IMR-90 (cell line): ENCODE measurements around the gene POFUT2. TPM values are rescaled to one million over a fixed set of nuclear protein-coding genes. Genes with fewer than 3 reads are reported as not detected.

ENCODE experiments used
- ATAC-seq: fragments of 200-7000 bp; cut with Tn5 transposase; 2 replicates; pipeline ENCODE4 v1.9.1; 2020; ENCODE audit warnings: low read depth, mild to moderate bottlenecking, moderate library complexity
- BruUV-seq: library from RNA; stranded (reverse); fragments of 400-500 nt; replicated peaks from 2 replicates; lab custom pipeline; 2021; lab: Mats Ljungman, UMichigan
- CTCF ChIA-PET: fragments of 300-600 bp; formaldehyde crosslinking; extraction: SDS; loops from one replicate; lab custom pipeline; 2021; ENCODE audit warnings: antibody characterized with exemption; lab: Yijun Ruan, JAX
- POLR2A ChIA-PET: fragments of 300-600 bp; sonication (Branson Sonifier 250); formaldehyde crosslinking; loops from one replicate; lab custom pipeline; 2022; ENCODE audit warnings: antibody characterized with exemption; ENCODE audit not compliant: unreplicated experiment; lab: Charles Lee
- DNase-seq: peaks from one replicate; pipeline ENCODE4 v3.0.0; 2013
- H2AFZ ChIP-seq: replicated peaks from 2 replicates; pipeline ENCODE3; 2013; ENCODE audit warnings: low read length, mild to moderate bottlenecking; ENCODE audit not compliant: poor library complexity
- H2AK5ac ChIP-seq: 2 replicates; pipeline ENCODE4 v1.6.1; 2013; ENCODE audit warnings: low read depth, low read length, inconsistent platforms
- H2AK9ac ChIP-seq: replicated peaks from 2 replicates; pipeline ENCODE3; 2013; ENCODE audit warnings: mild to moderate bottlenecking, low read depth, low read length, moderate library complexity; ENCODE audit not compliant: poor library complexity
- H2BK120ac ChIP-seq: 2 replicates; pipeline ENCODE4 v1.6.1; 2013; ENCODE audit warnings: low read depth, low read length, inconsistent platforms
- H2BK15ac ChIP-seq: 3 replicates; pipeline ENCODE4 v1.6.1; 2013; ENCODE audit warnings: low read depth, low read length, inconsistent platforms
- H2BK20ac ChIP-seq: 2 replicates; pipeline ENCODE4 v1.6.1; 2013; ENCODE audit warnings: low read depth, mild to moderate bottlenecking, inconsistent platforms, low read length, moderate library complexity
- H2BK5ac ChIP-seq: 2 replicates; pipeline ENCODE4 v1.6.1; 2013; ENCODE audit warnings: mild to moderate bottlenecking, low read depth, low read length, inconsistent platforms; ENCODE audit not compliant: poor library complexity, severe bottlenecking
- H3K14ac ChIP-seq: replicated peaks from 2 replicates; pipeline ENCODE4 v1.6.1; 2013; ENCODE audit warnings: low read depth, low read length, inconsistent platforms
- H3K18ac ChIP-seq: 2 replicates; pipeline ENCODE4 v1.6.1; 2013; ENCODE audit warnings: low read depth, low read length, control low read depth
- H3K23ac ChIP-seq: 2 replicates; pipeline ENCODE4 v1.6.1; 2013; ENCODE audit warnings: low read depth, low read length, inconsistent platforms
- H3K27ac ChIP-seq: 2 replicates; pipeline ENCODE4 v1.5.1; 2013; ENCODE audit warnings: mild to moderate bottlenecking, control low read depth, low read length; ENCODE audit not compliant: insufficient read depth
- H3K27me3 ChIP-seq: 2 replicates; pipeline ENCODE4 v1.6.1; 2013; ENCODE audit warnings: low read length; ENCODE audit not compliant: control insufficient read depth, insufficient read depth
- H3K36me3 ChIP-seq: 2 replicates; pipeline ENCODE4 v1.6.1; 2013; ENCODE audit warnings: low read length, mixed read lengths; ENCODE audit not compliant: control insufficient read depth, insufficient read depth
- H3K4ac ChIP-seq: 2 replicates; pipeline ENCODE4 v1.6.1; 2013; ENCODE audit warnings: low read depth, low read length, inconsistent platforms
- H3K4me1 ChIP-seq: 2 replicates; pipeline ENCODE4 v1.6.1; 2013; ENCODE audit warnings: low read length, mixed read lengths; ENCODE audit not compliant: control insufficient read depth, insufficient read depth
- H3K4me2 ChIP-seq: 2 replicates; pipeline ENCODE4 v1.6.1; 2013; ENCODE audit warnings: low read depth, mild to moderate bottlenecking, control low read depth, low read length, moderate library complexity
- H3K4me3 ChIP-seq: 2 replicates; pipeline ENCODE4 v1.5.1; 2013; ENCODE audit warnings: low read depth, mild to moderate bottlenecking, control low read depth, low read length, moderate library complexity; ENCODE audit not compliant: insufficient read depth
- H3K56ac ChIP-seq: 2 replicates; pipeline ENCODE4 v1.6.1; 2013; ENCODE audit warnings: low read length, inconsistent platforms; ENCODE audit not compliant: insufficient read depth; ENCODE audit errors: extremely low read depth
- H3K79me1 ChIP-seq, 2 experiments: 2 replicates each; pipeline ENCODE4 v1.6.1; 2013; ENCODE audit warnings: low read length in 2 of 2, inconsistent platforms in 1 of 2, low read depth in 1 of 2
- H3K9ac ChIP-seq: 2 replicates; pipeline ENCODE4 v1.6.1; 2013; ENCODE audit warnings: low read depth, low read length, control low read depth
- H3K9me1 ChIP-seq: 2 replicates; pipeline ENCODE4 v1.6.1; 2013; ENCODE audit warnings: low read length, inconsistent platforms; ENCODE audit not compliant: insufficient read depth
- H3K9me3 ChIP-seq: 2 replicates; pipeline ENCODE4 v1.6.1; 2013; ENCODE audit warnings: low read length; ENCODE audit not compliant: control insufficient read depth, insufficient read depth
- H4K20me1 ChIP-seq: 2 replicates; pipeline ENCODE4 v1.6.1; 2013; ENCODE audit warnings: low read length, inconsistent platforms; ENCODE audit not compliant: insufficient read depth
- H4K5ac ChIP-seq: 2 replicates; pipeline ENCODE4 v1.6.1; 2013; ENCODE audit warnings: mild to moderate bottlenecking, low read depth, low read length, control low read depth
- H4K8ac ChIP-seq, 2 experiments: 2 replicates each; pipeline ENCODE4 v1.6.1; 2013; ENCODE audit warnings: low read depth in 2 of 2, low read length in 2 of 2, control low read depth in 1 of 2, inconsistent platforms in 1 of 2
- H4K91ac ChIP-seq: 2 replicates; pipeline ENCODE4 v1.6.1; 2013; ENCODE audit warnings: low read depth, low read length, inconsistent platforms; ENCODE audit not compliant: insufficient read depth
- FOS ChIP-seq: fragments of 150-350 bp; IDR thresholded peaks from 2 replicates; pipeline ENCODE4 v1.6.1; 2016; ENCODE audit warnings: low read depth, low read length
- MAZ ChIP-seq: IDR thresholded peaks from 2 replicates; pipeline ENCODE4 v1.6.1; 2012; ENCODE audit warnings: low read depth, mild to moderate bottlenecking, low read length, improper control_type of control experiment, moderate library complexity, borderline replicate concordance
- SMC3 ChIP-seq: fragments of 150-350 bp; IDR thresholded peaks from 2 replicates; pipeline ENCODE4 v1.6.1; 2016; ENCODE audit warnings: low read depth, mild to moderate bottlenecking, antibody characterized with exemption, low read length, moderate library complexity
- WGBS, 2 experiments: methylation state at CpG; one replicate each; pipeline versions ENCODE4 v1.1.5 to v1.1.7; 2013; ENCODE audit warnings: missing lambda C conversion rate in 2 of 2; ENCODE audit not compliant: insufficient read length in 1 of 2; ENCODE audit errors: extremely low coverage in 2 of 2; 5-methylcytosine and 5-hydroxymethylcytosine counted together
- dilution Hi-C: fragments of 300-500 bp; cut with HindIII; formaldehyde crosslinking; loops from one replicate; pipeline ENCODE4 v1.14.3; 2018; ENCODE audit warnings: low sequenced_read_pairs; ENCODE audit not compliant: unreplicated experiment
- in situ Hi-C: fragments of 300-500 bp; cut with MboI; formaldehyde crosslinking; loops from 3 replicates; pipeline ENCODE4 v1.14.3; 2019; ENCODE audit warnings: low sequenced_read_pairs, inconsistent platforms, mixed read lengths
- intact Hi-C: fragments of 100-400 bp; cut with micrococcal nuclease; formaldehyde crosslinking; loops from 2 replicates; pipeline ENCODE4 v1.10.0; 2022
- polyA plus RNA-seq, 3 experiments: library from polyadenylated mRNA; depleted of rRNA; stranded (reverse); fragments of >200 nt; gene quantifications; 2 replicates each; pipeline ENCODE4 v1.2.3, GENCODE V29; 2012; ENCODE audit warnings: low replicate concordance in 1 of 3
- total RNA-seq: library from RNA; depleted of rRNA; stranded (reverse); fragments of >200 nt; gene quantifications from 2 replicates; pipeline ENCODE4 v1.2.3, GENCODE V29; 2012
- TF ChIP-seq, protein P1 (sequence below): conservative IDR thresholded peaks from 2 replicates; pipeline ENCODE4 v1.5.1; 2012; ENCODE audit warnings: mild to moderate bottlenecking, low read depth, low read length, improper control_type of control experiment

The POFUT2 gene
- total and polyA plus RNA-seq, 2 of the 4 experiments (the other 2 are of a cell fraction): 18.8 to 59.3 TPM

DNA sequence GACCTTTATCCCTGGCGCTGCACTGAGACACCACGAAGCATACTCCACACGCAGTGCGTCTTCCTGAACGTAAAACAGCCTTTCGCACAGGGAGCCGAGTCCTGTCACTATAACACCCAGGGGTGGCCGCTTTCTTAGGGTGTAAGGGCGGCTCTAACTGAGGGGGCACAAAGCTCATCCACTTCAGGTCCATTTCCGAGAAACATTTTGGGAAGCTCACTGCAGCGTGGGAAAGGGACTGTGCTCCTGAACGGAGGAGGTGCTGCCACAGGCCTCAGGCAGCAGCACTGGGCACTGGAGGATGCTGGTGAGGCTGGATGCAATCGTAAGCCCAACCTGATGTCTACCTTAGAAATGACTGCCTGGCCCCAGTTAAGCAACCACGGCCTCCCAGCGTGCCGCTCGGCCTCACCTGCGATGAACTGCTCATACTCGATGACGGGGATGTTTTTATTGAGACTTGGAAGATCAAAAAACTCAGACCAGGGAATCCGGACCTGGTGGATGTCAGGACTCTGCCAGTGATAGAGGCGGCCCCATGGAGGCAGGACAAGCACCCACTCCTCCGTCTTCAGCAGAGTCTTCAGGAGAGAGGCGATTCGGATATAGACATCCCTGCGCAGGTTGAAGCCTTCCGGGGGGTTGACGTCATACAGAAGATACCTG lies 2.3 kb downstream of the POFUT2 start (continued):
- TF ChIP-seq, protein P1, sequence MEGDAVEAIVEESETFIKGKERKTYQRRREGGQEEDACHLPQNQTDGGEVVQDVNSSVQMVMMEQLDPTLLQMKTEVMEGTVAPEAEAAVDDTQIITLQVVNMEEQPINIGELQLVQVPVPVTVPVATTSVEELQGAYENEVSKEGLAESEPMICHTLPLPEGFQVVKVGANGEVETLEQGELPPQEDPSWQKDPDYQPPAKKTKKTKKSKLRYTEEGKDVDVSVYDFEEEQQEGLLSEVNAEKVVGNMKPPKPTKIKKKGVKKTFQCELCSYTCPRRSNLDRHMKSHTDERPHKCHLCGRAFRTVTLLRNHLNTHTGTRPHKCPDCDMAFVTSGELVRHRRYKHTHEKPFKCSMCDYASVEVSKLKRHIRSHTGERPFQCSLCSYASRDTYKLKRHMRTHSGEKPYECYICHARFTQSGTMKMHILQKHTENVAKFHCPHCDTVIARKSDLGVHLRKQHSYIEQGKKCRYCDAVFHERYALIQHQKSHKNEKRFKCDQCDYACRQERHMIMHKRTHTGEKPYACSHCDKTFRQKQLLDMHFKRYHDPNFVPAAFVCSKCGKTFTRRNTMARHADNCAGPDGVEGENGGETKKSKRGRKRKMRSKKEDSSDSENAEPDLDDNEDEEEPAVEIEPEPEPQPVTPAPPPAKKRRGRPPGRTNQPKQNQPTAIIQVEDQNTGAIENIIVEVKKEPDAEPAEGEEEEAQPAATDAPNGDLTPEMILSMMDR: no peak

DNA sequence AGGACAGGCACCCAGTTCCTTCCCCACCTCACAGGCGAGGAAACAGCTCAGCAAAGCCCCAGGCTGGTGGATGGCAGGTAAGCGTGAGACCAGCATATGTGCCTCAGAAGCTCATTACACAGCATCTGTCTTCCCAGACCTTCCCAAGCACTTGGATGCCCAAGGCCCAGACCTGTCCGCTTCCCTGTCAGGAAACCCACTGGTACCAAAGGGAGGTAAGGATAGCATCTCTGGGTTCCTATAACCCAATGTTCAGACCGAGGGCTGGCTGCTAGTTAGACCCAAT lies 3.3 kb downstream of the POFUT2 start:
- intact Hi-C loops: no loop called here
- ATAC-seq (no peak), DNase-seq (no peak)
- H3K27ac ChIP-seq: no peak overlapping the region
- CTCF ChIA-PET: no interaction called here
- H3K9me1 ChIP-seq: 0 out of 2 replicates have a peak, but pooled peaks cover 4% of the 10 kb centered on the region
- H3K23ac ChIP-seq: no peak overlapping the region
- no peak overlapping the region for H2AK9ac ChIP-seq
- no peak overlapping the region for H4K5ac ChIP-seq
- dilution Hi-C loops: no loop called here
- H3K56ac ChIP-seq: no peak overlapping the region
- in situ Hi-C loops: loop anchor here (10.0 kb wide), 1 partner anchor 140 kb away; no protein-coding TSS in a partner anchor
- H3K9me3 ChIP-seq: no peaks in the 10 kb centered on the region
- no peak overlapping the region for H3K4ac ChIP-seq
- POLR2A ChIA-PET: no interaction called here
- H4K8ac ChIP-seq: no peak overlapping the region
- H3K14ac ChIP-seq: no peak overlapping the region
- no peak overlapping the region for H3K18ac ChIP-seq
- no peak overlapping the region for H2AK5ac ChIP-seq
- H3K4me1 ChIP-seq: peaks cover 6% of the 10 kb centered on the region
- no peaks in the 10 kb centered on the region for H3K27me3 ChIP-seq
- H2BK20ac ChIP-seq: no peak overlapping the region
- TF ChIP-seq MAZ: no peak
- TF ChIP-seq FOS: no peak
- TF ChIP-seq SMC3: no peak
- H2BK15ac ChIP-seq: no peak overlapping the region
- peaks cover 77% of the 10 kb centered on the region for H4K20me1 ChIP-seq
- WGBS, 2 experiments: 92% methylated on average over 2 of the region's 4 CpGs; no CpG with 5 or more reads in 1 of the 2 experiments
- no peak overlapping the region for H2AFZ ChIP-seq
- H3K4me2 ChIP-seq: no peak overlapping the region
- peaks cover 28 to 81% of the 10 kb centered on the region in 2 experiments; a peak in 3 of 4 replicates for H3K79me1 ChIP-seq
- no peak overlapping the region for H2BK5ac ChIP-seq
- H3K36me3 ChIP-seq: peaks cover 61% of the 10 kb centered on the region
- H3K4me3 ChIP-seq: no peak overlapping the region
- no peak overlapping the region for H2BK120ac ChIP-seq
- no peak overlapping the region for H4K91ac ChIP-seq
- BruUV-seq: no TSS peak
- no peak overlapping the region for H3K9ac ChIP-seq
